GM18951 (cell line): Measurements from ENCODE around the gene ZXDC.

Experiments used
- POLR2A ChIP-seq: IDR thresholded peaks from 4 replicates; pipeline ENCODE4 v1.6.1; 2011; ENCODE audit warnings: mild to moderate bottlenecking; ENCODE audit not compliant: insufficient read length, insufficient read depth; ENCODE audit errors: extremely low read depth
- in situ Hi-C: fragments of 300-500 bp; cut with MboI; formaldehyde crosslinking; loops from one replicate; pipeline ENCODE4 v1.12.0; 2022; ENCODE audit warnings: low sequenced_read_pairs, mixed read lengths, inconsistent platforms; ENCODE audit not compliant: unreplicated experiment

Gene ZXDC

GRCh38 chr3:126488886-126489569 lies 13.3 kb upstream of the ZXDC start:
- in situ Hi-C loops: no loop called here
- no peak for TF ChIP-seq POLR2A

DNA sequence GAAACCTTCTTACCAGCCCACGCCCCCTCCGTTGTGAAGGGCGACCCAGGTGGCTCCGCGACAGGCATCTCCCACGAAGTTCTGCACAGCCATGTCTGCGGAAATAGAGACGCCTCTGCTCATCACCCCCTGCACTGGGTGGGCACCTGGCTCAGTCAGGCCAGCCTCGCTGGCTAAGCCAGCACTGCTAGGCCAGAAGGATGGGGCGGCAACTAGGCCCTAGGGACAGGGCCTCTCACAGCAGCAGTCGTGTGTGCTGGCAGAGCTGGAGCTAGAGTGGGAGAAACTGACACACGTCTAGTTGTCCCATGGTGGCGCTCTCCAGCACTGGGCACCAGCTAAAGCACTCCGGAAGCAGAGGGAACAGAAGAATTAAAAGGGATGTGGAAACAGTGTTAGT lies 12.5 kb upstream of the ZXDC start:
- in situ Hi-C loops: no loop called here
- TF ChIP-seq POLR2A: no peak

- TF ChIP-seq POLR2A: no peak
- in situ Hi-C loops: no loop called here
These were observed 11.6 kb upstream of the ZXDC start for GRCh38 chr3:126487151-126487771.

DNA sequence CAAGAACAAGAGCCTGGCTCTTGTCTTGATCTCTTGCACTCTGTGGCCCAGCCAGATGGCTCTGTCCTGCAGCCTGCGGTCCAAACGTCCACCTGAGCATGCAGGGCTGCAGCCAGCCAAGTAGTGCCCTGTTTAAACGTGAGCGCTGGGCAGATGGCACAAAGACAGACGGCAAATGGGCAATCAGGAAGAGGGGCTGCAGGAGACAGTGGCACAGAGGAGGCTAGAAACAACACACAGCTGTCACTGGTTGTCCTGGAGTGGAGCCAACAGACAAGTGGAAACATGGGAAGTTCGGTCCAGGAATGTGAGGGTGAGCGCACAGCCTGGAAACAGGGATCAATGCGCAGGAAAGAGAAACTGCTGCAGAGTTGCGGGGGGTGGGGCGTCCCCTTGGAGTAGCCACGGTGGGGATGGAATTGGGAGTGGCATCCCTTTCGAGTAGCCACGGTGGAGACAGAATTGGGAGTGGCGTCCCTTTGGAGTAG lies 10.7 kb upstream of the ZXDC start:
- no peak for TF ChIP-seq POLR2A
- in situ Hi-C loops: no loop called here

DNA sequence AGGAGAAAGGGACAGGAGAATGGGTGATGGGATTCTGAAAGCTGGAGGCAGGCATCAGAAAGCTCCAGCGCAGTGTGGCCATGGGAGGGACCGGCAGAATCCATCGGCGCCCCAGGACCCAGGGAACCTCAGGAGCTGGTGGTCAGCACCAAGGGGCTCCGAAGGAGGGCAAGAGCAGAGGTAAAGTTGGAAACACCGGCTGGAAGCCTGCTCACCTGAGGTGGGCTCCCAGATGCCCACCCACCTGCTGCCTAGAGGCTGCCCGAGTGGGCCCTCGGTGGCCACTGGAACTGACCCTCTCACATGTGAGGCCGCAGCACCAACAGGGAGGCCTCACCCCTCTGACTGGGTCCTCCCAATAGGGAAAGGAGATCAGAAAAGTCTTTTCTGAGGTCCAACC lies 10.3 kb upstream of the ZXDC start:
- in situ Hi-C loops: no loop called here
- no peak for TF ChIP-seq POLR2A

DNA sequence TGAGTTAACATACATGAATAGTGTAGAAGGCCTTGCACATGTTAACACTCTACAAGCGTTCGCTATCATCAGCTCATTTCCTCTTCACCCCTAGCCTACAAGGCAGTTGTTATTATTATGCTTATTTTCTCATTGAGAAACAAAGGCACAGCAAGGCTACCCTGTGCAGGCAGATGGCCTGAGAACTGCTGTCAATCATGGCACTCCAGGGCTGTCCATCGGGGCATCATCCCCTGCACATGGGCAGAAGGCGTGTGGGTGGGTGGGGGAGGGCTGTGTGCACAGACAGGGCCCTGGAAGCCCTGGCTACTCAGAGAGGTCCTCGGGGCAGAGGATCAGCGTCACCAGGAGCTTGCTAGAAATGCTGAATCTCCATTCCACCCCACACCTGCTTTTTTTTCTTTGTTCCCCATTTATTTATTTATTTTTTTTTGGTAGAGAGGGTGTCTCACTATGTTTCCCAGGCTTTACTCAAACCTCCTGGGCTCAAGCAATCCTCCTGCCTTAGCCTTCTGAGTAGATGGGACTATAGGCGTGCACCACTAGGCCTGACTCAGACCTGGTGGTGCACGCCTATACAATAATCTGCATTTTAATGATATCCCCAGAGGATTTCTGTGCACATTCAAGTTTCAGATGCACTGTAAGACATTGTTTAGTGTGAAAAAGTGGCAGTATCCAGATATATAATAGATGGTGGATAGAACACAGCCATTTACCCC lies 9.6 kb upstream of the ZXDC start:
- no peak for TF ChIP-seq POLR2A
- in situ Hi-C loops: no loop called here

- in situ Hi-C loops: no loop called here
- no peak for TF ChIP-seq POLR2A
These were observed 9.0 kb upstream of the ZXDC start for GRCh38 chr3:126484662-126485061.

DNA sequence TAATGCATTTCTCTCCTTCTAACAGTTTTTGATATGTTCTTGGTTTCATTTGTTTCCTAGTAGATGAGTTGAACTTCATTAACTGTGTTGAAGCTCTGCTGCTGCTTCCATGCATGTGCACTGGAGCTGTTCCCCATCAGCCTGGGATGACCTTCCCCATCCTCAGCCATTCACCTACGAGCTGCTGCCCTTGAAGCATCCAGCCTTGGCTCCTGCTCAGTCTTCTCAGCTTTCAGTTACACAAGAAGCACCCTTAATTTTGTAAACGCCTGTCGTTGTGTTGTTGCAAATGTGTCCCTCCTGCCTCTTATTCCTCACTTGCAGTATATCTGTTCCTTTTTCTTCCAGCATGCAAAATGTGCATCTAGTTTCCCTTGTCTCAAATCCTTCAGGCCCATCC lies 8.5 kb upstream of the ZXDC start:
- TF ChIP-seq POLR2A: no peak
- in situ Hi-C loops: no loop called here

DNA sequence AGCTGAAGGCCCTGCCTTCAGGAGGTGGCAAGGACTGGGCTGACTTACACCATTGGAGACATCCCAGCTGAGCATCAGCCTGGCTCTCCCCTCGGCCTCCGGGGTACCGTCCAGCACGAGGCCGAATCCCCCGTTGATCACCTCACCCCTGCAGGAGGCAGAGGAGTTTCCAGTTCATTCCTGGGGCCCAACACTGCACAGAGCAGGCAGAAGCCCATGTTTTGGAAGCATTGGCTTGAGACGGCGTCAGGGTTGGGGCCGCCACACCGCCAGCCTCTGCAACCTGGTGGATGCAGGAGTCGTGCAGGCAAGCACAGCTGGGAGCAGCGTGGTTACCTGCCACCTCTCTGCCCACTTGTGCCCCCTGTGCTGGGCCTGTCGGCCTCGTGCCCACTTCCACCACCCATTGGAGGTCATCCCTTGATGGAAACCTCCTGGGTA lies 7.7 kb upstream of the ZXDC start:
- in situ Hi-C loops: no loop called here
- TF ChIP-seq POLR2A: no peak

- in situ Hi-C loops: no loop called here
- TF ChIP-seq POLR2A: no peak
These were observed 7.0 kb upstream of the ZXDC start for GRCh38 chr3:126482503-126483255.

DNA sequence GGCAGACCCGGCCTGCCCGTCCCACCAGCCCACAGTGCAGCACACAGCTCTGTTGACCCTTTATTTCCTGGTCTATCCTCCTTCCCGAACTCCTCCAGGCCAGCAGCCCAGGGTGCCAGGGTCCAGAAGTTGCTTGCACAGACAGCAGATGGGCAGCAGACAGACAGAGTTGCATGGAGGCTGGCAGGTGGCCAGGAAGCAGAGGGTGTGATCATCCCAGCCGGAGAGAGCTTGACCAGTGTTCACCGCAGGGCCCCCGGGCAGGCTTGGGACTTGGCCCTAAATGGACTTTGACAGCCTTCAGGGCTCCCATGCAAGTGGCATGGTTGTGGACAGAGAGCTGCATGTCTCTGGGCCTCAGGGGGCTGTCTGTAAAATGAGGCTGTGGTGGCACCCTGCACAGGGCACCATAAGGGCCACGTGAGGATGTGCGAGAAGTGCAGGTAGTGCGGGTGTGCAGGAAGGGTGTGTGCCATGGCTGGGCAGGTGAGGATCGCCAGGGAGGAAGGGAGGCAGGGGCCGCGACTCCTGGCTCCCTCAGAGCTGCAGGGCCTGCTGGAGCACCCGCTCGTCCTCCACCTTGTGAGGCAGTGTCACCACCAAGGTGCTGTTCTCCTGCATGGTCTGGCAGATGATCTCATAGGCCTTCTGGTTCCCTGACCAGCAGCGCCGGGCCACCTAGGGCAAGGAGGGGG lies 6.3 kb upstream of the ZXDC start:
- TF ChIP-seq POLR2A: no peak

GRCh38 chr3:126480861-126481260 lies 5.2 kb upstream of the ZXDC start:
- no peak for TF ChIP-seq POLR2A
- in situ Hi-C loops: no loop called here

More for the DNA sequence above, 6.3 kb upstream of the ZXDC start:
- in situ Hi-C loops: no loop called here

DNA sequence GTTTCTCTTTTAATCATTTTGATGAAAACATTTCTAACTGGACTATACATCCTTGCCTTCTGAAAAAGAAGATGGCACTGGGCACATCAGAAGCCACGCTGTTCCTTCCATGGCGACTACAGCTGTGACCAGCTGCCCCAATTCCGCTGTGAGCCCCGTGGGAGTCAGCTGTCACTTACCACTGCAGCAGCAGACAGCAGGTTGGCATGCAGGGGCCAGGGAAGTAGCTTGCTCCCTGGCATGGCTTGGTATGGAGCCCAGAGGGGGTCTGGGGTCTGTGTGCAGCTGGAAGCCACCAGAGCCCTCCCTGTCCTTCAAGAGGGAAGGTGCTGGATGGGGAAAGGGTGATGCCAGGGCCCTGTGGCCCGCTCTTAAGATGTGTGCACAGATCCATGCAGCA lies 4.5 kb upstream of the ZXDC start:
- no peak for TF ChIP-seq POLR2A
- in situ Hi-C loops: no loop called here

GRCh38 chr3:126479642-126480041 lies 4.0 kb upstream of the ZXDC start:
- in situ Hi-C loops: no loop called here
- TF ChIP-seq POLR2A: no peak
